WTC11 (cell line): ENCODE results near the gene PIK3R6. TPM values are rescaled to one million over a fixed set of nuclear protein-coding genes. Genes with fewer than 3 reads are reported as not detected.

ENCODE experiments used
- ATAC-seq: fragments of 200-7000 bp; cut with Tn5 transposase; 2 replicates; pipeline ENCODE4 v1.10.0; 2021; ENCODE audit warnings: mild to moderate bottlenecking, moderate library complexity
- CTCF ChIA-PET: fragments of 300-600 bp; sonication (Branson Sonifier 250); formaldehyde crosslinking; loops from one replicate; lab custom pipeline; 2021; ENCODE audit warnings: antibody characterized with exemption; lab: Charles Lee
- POLR2A ChIA-PET: fragments of 350-600 bp; sonication (Branson Sonifier 250); formaldehyde crosslinking; loops from one replicate; lab custom pipeline; 2021; ENCODE audit warnings: antibody characterized with exemption; lab: Charles Lee
- DNase-seq: peaks from one replicate; pipeline ENCODE4 v3.0.0; 2021; ENCODE audit warnings: low spot score
- H3K27ac Mint-ChIP-seq: 2 replicates; pipeline ENCODE4 v1.8.0; 2021; ENCODE audit warnings: mixed read lengths
- H3K27me3 Mint-ChIP-seq: 2 replicates; pipeline ENCODE4 v1.8.0; 2021; ENCODE audit warnings: low read depth, mild to moderate bottlenecking, moderate library complexity, mixed read lengths
- H3K36me3 Mint-ChIP-seq: 2 replicates; pipeline ENCODE4 v1.8.0; 2021; ENCODE audit warnings: mixed read lengths
- H3K4me1 Mint-ChIP-seq: 2 replicates; pipeline ENCODE4 v1.8.0; 2022; ENCODE audit warnings: mixed read lengths
- H3K4me3 Mint-ChIP-seq: 2 replicates; pipeline ENCODE4 v1.8.0; 2021; ENCODE audit warnings: mild to moderate bottlenecking, moderate library complexity, mixed read lengths
- H3K9me3 Mint-ChIP-seq: 2 replicates; pipeline ENCODE4 v1.8.0; 2021; ENCODE audit warnings: mixed read lengths
- AFF4 ChIP-seq: sonication (generic); formaldehyde crosslinking; IDR thresholded peaks from 2 replicates; pipeline ENCODE4 v1.8.1; 2023; ENCODE audit warnings: mild to moderate bottlenecking, missing genetic modification reagents, borderline replicate concordance
- AR ChIP-seq: fragments of 250-450 bp; sonication (Bioruptor Pico); IDR thresholded peaks from 2 replicates; pipeline ENCODE4 v1.9.0; 2021; ENCODE audit warnings: mild to moderate bottlenecking
- ARID4B ChIP-seq: sonication (generic); formaldehyde crosslinking; IDR thresholded peaks from 2 replicates; pipeline ENCODE4 v1.8.0; 2023; ENCODE audit warnings: missing genetic modification reagents, mild to moderate bottlenecking, borderline replicate concordance
- CBFB ChIP-seq: sonication (generic); formaldehyde crosslinking; IDR thresholded peaks from 2 replicates; pipeline ENCODE4 v1.8.1; 2022; ENCODE audit warnings: mild to moderate bottlenecking, low read depth, missing genetic modification reagents
- GRHL2 ChIP-seq: fragments of 250-450 bp; sonication (Bioruptor Pico); IDR thresholded peaks from 2 replicates; pipeline ENCODE4 v1.8.0; 2022; ENCODE audit warnings: mild to moderate bottlenecking, moderate library complexity; ENCODE audit not compliant: insufficient replicate concordance, severe bottlenecking
- KAT7 ChIP-seq: sonication (generic); formaldehyde crosslinking; IDR thresholded peaks from 2 replicates; pipeline ENCODE4 v1.8.1; 2023; ENCODE audit warnings: missing genetic modification reagents, mild to moderate bottlenecking, borderline replicate concordance
- NFYB ChIP-seq: sonication (generic); formaldehyde crosslinking; conservative IDR thresholded peaks from 2 replicates; pipeline ENCODE4 v1.8.0; 2022; ENCODE audit warnings: low read depth, missing genetic modification reagents
- TCF7 ChIP-seq: sonication (generic); formaldehyde crosslinking; IDR thresholded peaks from 2 replicates; pipeline ENCODE4 v1.8.0; 2022; ENCODE audit warnings: mild to moderate bottlenecking, low read depth, missing genetic modification reagents, moderate library complexity
- TEAD4 ChIP-seq: sonication (generic); formaldehyde crosslinking; IDR thresholded peaks from 2 replicates; pipeline ENCODE4 v1.8.0; 2022; ENCODE audit warnings: mild to moderate bottlenecking, missing genetic modification reagents
- ZNF121 ChIP-seq: sonication (generic); formaldehyde crosslinking; IDR thresholded peaks from 2 replicates; pipeline ENCODE4 v1.8.0; 2023; ENCODE audit warnings: missing genetic modification reagents
- ZNF138 ChIP-seq: sonication (generic); formaldehyde crosslinking; conservative IDR thresholded peaks from 2 replicates; pipeline ENCODE4 v1.8.1; 2022; ENCODE audit warnings: mild to moderate bottlenecking, moderate library complexity, missing genetic modification reagents
- ZNF317 ChIP-seq: sonication (generic); formaldehyde crosslinking; IDR thresholded peaks from 2 replicates; pipeline ENCODE4 v1.8.1; 2023; ENCODE audit warnings: low read depth, mild to moderate bottlenecking, moderate library complexity, missing genetic modification reagents, borderline replicate concordance
- total RNA-seq: library from RNA; stranded (reverse); gene quantifications from 3 replicates; pipeline ENCODE4 v1.2.3, GENCODE V29; 2021
- TF ChIP-seq, protein P1 (sequence below): fragments of 250-450 bp; sonication (Bioruptor Pico); IDR thresholded peaks from 2 replicates; pipeline ENCODE4 v1.8.0; 2021; ENCODE audit warnings: mild to moderate bottlenecking
- TF ChIP-seq, protein P2 (sequence below): sonication (generic); formaldehyde crosslinking; IDR thresholded peaks from 2 replicates; pipeline ENCODE4 v1.8.1; 2023; ENCODE audit warnings: mild to moderate bottlenecking, missing genetic modification reagents, moderate library complexity

Gene PIK3R6
- total RNA-seq, 1 experiment from 2014 or later = 0.15 TPM

DNA sequence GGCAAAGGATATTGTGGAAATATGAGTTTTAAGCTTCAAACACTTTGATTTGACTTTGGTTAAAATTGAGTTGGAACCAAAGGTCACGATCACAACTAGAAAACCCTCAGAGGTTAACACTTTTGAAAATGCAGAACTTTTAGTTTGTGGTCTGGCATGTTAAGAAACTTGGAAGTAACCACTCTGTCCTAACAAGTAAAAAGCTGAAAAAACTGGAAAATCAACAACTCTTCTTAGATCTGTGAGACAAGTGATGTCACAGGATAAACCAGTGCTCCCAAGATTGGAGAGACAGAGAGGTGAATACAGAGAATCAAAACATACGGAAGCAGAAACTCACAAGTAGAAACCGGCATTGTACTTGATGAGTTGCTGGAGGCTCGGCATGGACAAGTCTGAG is 85.7 kb downstream of the PIK3R6 start:
- POLR2A ChIA-PET = interaction anchor here (0.6 kb wide), 1 partner anchor 128 kb away, joined by 3 read pairs; no protein-coding TSS in a partner anchor
- no peaks in the 10 kb centered on the region for H3K27me3 Mint-ChIP-seq
- peaks cover 3% of the 10 kb centered on the region for H3K36me3 Mint-ChIP-seq
- ATAC-seq (no peak), DNase-seq (no peak)
- H3K4me3 Mint-ChIP-seq = no peak overlapping the region
- TF ChIP-seq NFYB (no peak), AR (no peak), GRHL2 (CRISPR knock-in tag) (no peak), CBFB (CRISPR knock-in tag) (no peak), ZNF138 (CRISPR knock-in tag) (no peak), ZNF317 (CRISPR knock-in tag) (no peak), ZNF121 (no peak), KAT7 (no peak), TCF7 (CRISPR knock-in tag) (no peak), TEAD4 (CRISPR knock-in tag) (no peak), AFF4 (CRISPR knock-in tag) (no peak)
- TF ChIP-seq, protein P1, sequence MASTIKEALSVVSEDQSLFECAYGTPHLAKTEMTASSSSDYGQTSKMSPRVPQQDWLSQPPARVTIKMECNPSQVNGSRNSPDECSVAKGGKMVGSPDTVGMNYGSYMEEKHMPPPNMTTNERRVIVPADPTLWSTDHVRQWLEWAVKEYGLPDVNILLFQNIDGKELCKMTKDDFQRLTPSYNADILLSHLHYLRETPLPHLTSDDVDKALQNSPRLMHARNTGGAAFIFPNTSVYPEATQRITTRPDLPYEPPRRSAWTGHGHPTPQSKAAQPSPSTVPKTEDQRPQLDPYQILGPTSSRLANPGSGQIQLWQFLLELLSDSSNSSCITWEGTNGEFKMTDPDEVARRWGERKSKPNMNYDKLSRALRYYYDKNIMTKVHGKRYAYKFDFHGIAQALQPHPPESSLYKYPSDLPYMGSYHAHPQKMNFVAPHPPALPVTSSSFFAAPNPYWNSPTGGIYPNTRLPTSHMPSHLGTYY (CRISPR knock-in tag) = no peak
- TF ChIP-seq, protein P2, sequence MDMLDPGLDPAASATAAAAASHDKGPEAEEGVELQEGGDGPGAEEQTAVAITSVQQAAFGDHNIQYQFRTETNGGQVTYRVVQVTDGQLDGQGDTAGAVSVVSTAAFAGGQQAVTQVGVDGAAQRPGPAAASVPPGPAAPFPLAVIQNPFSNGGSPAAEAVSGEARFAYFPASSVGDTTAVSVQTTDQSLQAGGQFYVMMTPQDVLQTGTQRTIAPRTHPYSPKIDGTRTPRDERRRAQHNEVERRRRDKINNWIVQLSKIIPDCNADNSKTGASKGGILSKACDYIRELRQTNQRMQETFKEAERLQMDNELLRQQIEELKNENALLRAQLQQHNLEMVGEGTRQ (CRISPR knock-in tag) = no peak
- H3K4me1 Mint-ChIP-seq = peaks cover 10% of the 10 kb centered on the region
- CTCF ChIA-PET = interaction anchor here (1.0 to 2.2 kb wide), 3 partner anchors 16 to 35 kb away, joined by 3 to 9 read pairs (median 3); partner anchors contain the start of gene MFSD6L
- H3K9me3 Mint-ChIP-seq = peaks cover 5% of the 10 kb centered on the region
- peak overlapping the region; percentile 20; the same call in 1 of the 2 replicates for H3K27ac Mint-ChIP-seq

DNA sequence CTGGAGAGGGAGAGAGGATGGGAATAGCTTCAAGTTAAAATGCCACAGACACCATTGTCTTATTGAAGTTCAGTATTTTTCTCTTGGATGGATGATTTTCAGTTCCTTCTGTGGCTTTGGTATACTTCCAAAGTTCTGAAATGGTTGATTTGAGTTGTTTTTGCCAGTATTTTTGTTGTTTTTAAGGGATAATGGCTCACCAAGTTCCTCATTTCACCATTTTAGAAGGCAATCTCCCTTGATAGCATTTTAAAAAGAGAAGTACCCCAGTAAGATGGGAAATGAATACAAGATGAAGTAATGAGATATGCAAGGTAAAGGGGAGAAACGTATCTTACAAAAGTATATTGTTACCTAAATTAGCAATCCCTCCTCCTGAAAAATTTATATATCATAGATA is 90.6 kb downstream of the PIK3R6 start:
- Mint-ChIP-seq H3K9me3 (no peaks in the 10 kb centered on the region), H3K4me3 (no peak overlapping the region), H3K4me1 (peaks cover 10% of the 10 kb centered on the region), H3K27ac (no peak overlapping the region), H3K27me3 (no peaks in the 10 kb centered on the region; the same call in 1 of the 2 replicates), H3K36me3 (no peaks in the 10 kb centered on the region)
- ChIA-PET POLR2A (no interaction called here), CTCF (interaction anchor here (0.9 to 2.0 kb wide), 2 partner anchors 9 to 66 kb away, joined by 3 to 14 read pairs; no protein-coding TSS in a partner anchor)
- TF ChIP-seq ARID4B = no peak
- TF ChIP-seq NFYB = no peak
- no peak for TF ChIP-seq AFF4 (CRISPR knock-in tag)
- no peak for ATAC-seq
- DNase-seq = no peak
